H1 (cell line): ENCODE measurements around the gene STOML1. TPM values are rescaled to one million over a fixed set of nuclear protein-coding genes. Genes with fewer than 3 reads are reported as not detected.

ENCODE experiments used
- ASH2L ChIP-seq: fragments of 200-600, 300-600 bp; sonication (generic); IDR thresholded peaks from one replicate; pipeline ENCODE4 v1.7.1; 2017; ENCODE audit warnings: low read length
- BCL11A ChIP-seq, 2 experiments: IDR thresholded peaks; one replicate each; pipeline ENCODE4 v1.6.1; 2011; ENCODE audit warnings: low read depth in 2 of 2, low read length in 2 of 2, mild to moderate bottlenecking in 2 of 2
- BRCA1 ChIP-seq: IDR thresholded peaks from 2 replicates; pipeline ENCODE4 v1.6.1; 2012; ENCODE audit warnings: low read depth, low read length, improper control_type of control experiment
- GTF2F1 ChIP-seq: IDR thresholded peaks from 2 replicates; pipeline ENCODE4 v1.6.1; 2012; ENCODE audit warnings: low read depth, low read length, improper control_type of control experiment, borderline replicate concordance
- NANOG ChIP-seq: IDR thresholded peaks from 2 replicates; pipeline ENCODE4 v1.6.1; 2011; ENCODE audit warnings: low read length, low read depth, mild to moderate bottlenecking, inconsistent platforms; ENCODE audit not compliant: insufficient read depth, poor library complexity, severe bottlenecking
- POLR2AphosphoS5 ChIP-seq: IDR thresholded peaks from 2 replicates; pipeline ENCODE4 v1.6.1; 2011; ENCODE audit warnings: low read depth, low read length
- POU5F1 ChIP-seq: IDR thresholded peaks from 2 replicates; pipeline ENCODE4 v1.6.1; 2011; ENCODE audit warnings: low read depth, mild to moderate bottlenecking, low read length, moderate library complexity
- SIN3A ChIP-seq, 2 experiments: IDR thresholded peaks in 1 of 2; conservative IDR thresholded peaks in 1 of 2; 2 replicates each; pipeline ENCODE4 v1.6.1; 2011 to 2012; ENCODE audit warnings: low read length in 2 of 2, improper control_type of control experiment in 1 of 2, low read depth in 1 of 2, mild to moderate bottlenecking in 1 of 2
- SRF ChIP-seq: IDR thresholded peaks from 2 replicates; pipeline ENCODE4 v1.6.1; 2011; ENCODE audit warnings: mild to moderate bottlenecking, low read depth, low read length, moderate library complexity
- SUZ12 ChIP-seq: fragments of 200-600 bp; sonication (generic); IDR thresholded peaks from 2 replicates; pipeline ENCODE4 v1.6.1; 2012; ENCODE audit warnings: mild to moderate bottlenecking, inconsistent platforms, low read length, moderate library complexity, mixed read lengths
- polyA plus RNA-seq, 7 experiments: library from polyadenylated mRNA; depleted of rRNA in 3 of 7; stranded (reverse) in 5 of 7; unstranded in 2 of 7; fragments of >200 nt in 5 of 7; fragments of 200-250 nt in 2 of 7; gene quantifications; 1 replicate in 5 of 7; 2 replicates in 1 of 7; 4 replicates in 1 of 7; pipeline versions ENCODE4 v1.2.1 to v1.2.3, GENCODE V29; 2011 to 2013; ENCODE audit warnings: missing spikeins in 2 of 7, mixed read lengths in 2 of 7
- total RNA-seq: library from RNA; stranded (reverse); fragmentation: NEBNext Ultra II Directional; extraction: Animal tissue kit (Norgen Biotek cat#: 25700); gene quantifications from 2 replicates; pipeline ENCODE4 v1.2.1, GENCODE V29; 2021

Gene STOML1
- total and polyA plus RNA-seq, 2 of the 8 experiments (the other 6 are each of a cell fraction or from before 2014, with no cell fraction given): 2.6 to 3.2 TPM

DNA sequence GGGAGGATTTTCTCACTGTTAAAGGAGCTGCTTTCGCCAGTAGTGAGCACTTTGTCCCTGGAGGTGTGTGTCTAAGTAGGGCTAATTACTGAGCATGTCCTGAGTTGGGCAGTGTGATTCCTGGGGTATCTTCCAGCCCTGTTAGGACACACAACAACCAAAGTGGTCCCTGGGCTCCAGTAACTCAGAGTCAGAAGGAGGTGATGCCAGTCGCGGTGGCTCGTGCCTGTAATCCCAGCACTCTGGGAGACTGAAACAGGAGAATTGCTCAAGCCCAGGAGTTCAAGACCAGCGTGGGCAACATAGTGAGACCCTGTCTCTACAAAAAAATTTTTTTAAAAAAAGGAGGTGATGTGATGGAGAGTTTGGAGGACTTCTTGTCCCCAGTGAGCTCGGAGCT, 40.0 kb upstream of the STOML1 start (continued):
- TF ChIP-seq NANOG (no peak), SIN3A (conservative IDR thresholded peaks at IDR 0.05 in 1 of 2, IDR thresholded peaks at IDR 0.05 in 1 of 2; ENCODE audit: low read depth in 1 of 2, low read length in 2 of 2) (no peak), BCL11A (IDR thresholded peaks at IDR 0.05; ENCODE audit: low read depth in 2 of 2, low read length in 2 of 2) (no peak), SRF (no peak), SUZ12 (no peak), BRCA1 (no peak), ASH2L (no peak), GTF2F1 (no peak), POU5F1 (no peak), POLR2AphosphoS5 (no peak)
